ENCODE measurements around the gene KCNJ6. TPM values are rescaled to one million over a fixed set of nuclear protein-coding genes. Genes with fewer than 3 reads are reported as not detected.

KCNJ6 gene
- polyA plus RNA-seq, 1 of the 3 experiments (the other 2 are of a cell fraction), result not detected

- no peak for TF ChIP-seq PBX3 (IDR thresholded peaks at IDR 0.05)
- TF ChIP-seq RCOR1 (IDR thresholded peaks at IDR 0.05; ENCODE audit: low read length), result no peak
Observed at GRCh38 chr21:37907076-37907475, 9.2 kb downstream of the KCNJ6 start (continued).

GRCh38 chr21:37905291-37905690 is 11.0 kb downstream of the KCNJ6 start:
- Histone ChIP-seq H2AFZ (ENCODE audit: low read depth) (no peak overlapping the region), H3K4me1 (ENCODE audit: control insufficient read depth in 1 of 2, insufficient read depth in 2 of 2, low read depth in 1 of 2, low read length in 1 of 2) (no peaks in the 10 kb centered on the region), H3K4me3 (ENCODE audit: low read depth in 2 of 2, low read length in 1 of 2) (no peak overlapping the region), H3K9ac (no peak overlapping the region), H3K27me3 (ENCODE audit: insufficient read depth) (no peaks in the 10 kb centered on the region), H3K27ac (ENCODE audit: low read depth in 2 of 2, low read length in 1 of 2) (no peak overlapping the region), H3K4me2 (no peak overlapping the region), H3K9me2 (no peaks in the 10 kb centered on the region), H3K36me3 (replicated peaks in 1 of 2; ENCODE audit: control insufficient read depth in 1 of 2, insufficient read depth in 2 of 2, low read length in 1 of 2) (no peaks in the 10 kb centered on the region), H3K79me2 (ENCODE audit: insufficient read depth) (no peaks in the 10 kb centered on the region), H4K20me1 (ENCODE audit: insufficient read depth) (no peaks in the 10 kb centered on the region), H3F3A (replicated peaks; ENCODE audit: insufficient read depth) (no peaks in the 10 kb centered on the region), H3K9me3 (no peaks in the 10 kb centered on the region)
- WGBS (ENCODE audit: low lambda C conversion rate), result 12% methylated on average over 5 of the region's 5 CpGs
- ChIA-PET POLR2A (no interaction called here), CTCF (interaction anchor here (1.5 to 2.1 kb wide), 2 partner anchors 12 to 230 kb away, joined by 4 to 5 read pairs; no protein-coding TSS in a partner anchor)
- no peak for DNase-seq
- TF ChIP-seq, protein P1, sequence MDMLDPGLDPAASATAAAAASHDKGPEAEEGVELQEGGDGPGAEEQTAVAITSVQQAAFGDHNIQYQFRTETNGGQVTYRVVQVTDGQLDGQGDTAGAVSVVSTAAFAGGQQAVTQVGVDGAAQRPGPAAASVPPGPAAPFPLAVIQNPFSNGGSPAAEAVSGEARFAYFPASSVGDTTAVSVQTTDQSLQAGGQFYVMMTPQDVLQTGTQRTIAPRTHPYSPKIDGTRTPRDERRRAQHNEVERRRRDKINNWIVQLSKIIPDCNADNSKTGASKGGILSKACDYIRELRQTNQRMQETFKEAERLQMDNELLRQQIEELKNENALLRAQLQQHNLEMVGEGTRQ (IDR thresholded peaks at IDR 0.05; ENCODE audit: borderline replicate concordance, low read depth, low read length), result no peak
- no peak for TF ChIP-seq JUND (IDR thresholded peaks at IDR 0.05)
- no peak for TF ChIP-seq RXRA (IDR thresholded peaks at IDR 0.05; ENCODE audit: borderline replicate concordance, low read depth)
- no peak for TF ChIP-seq USF1 (IDR thresholded peaks at IDR 0.05; ENCODE audit: borderline replicate concordance, low read depth)
- no peak for TF ChIP-seq SMC3 (IDR thresholded peaks at IDR 0.05; ENCODE audit: low read depth, low read length)
- TF ChIP-seq YY1 (IDR thresholded peaks at IDR 0.05; ENCODE audit: low read depth), result no peak

DNA sequence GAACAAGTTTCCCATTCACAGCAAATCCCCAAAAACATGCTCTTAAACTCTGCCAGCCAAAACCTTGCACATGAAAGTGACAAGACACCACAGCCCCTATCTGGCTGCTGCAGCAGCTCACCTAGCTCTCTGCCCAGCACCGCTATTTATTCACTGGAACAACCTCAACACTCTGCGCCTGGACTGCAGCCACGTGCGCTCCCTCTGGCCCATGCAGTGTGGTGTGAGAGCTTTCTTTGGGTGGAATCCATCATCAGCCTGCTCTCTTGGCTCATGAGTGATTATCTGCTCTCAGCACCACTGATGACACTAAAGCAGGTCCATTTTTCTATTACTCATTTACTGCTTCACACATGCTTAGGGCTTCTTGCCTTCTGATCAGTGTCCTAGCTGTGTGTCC is 11.4 kb downstream of the KCNJ6 start:
- no peaks in the 10 kb centered on the region for H3K27me3 ChIP-seq (ENCODE audit: insufficient read depth)
- H3K4me2 ChIP-seq, result no peak overlapping the region
- no peaks in the 10 kb centered on the region for H3K9me2 ChIP-seq
- no peak for DNase-seq
- H3K79me2 ChIP-seq (ENCODE audit: insufficient read depth), result no peaks in the 10 kb centered on the region
- H3F3A ChIP-seq (replicated peaks; ENCODE audit: insufficient read depth), result no peaks in the 10 kb centered on the region
- 11% methylated on average over 4 of the region's 4 CpGs for WGBS (ENCODE audit: low lambda C conversion rate)
- no peak overlapping the region for H2AFZ ChIP-seq (ENCODE audit: low read depth)
- H3K9ac ChIP-seq, result no peak overlapping the region
- CTCF ChIA-PET, result interaction anchor here (1.5 to 2.1 kb wide), 2 partner anchors 12 to 230 kb away, joined by 4 to 5 read pairs; no protein-coding TSS in a partner anchor
- TF ChIP-seq, protein P1 (IDR thresholded peaks at IDR 0.05; ENCODE audit: borderline replicate concordance, low read depth, low read length), result no peak
- TF ChIP-seq, protein P2, sequence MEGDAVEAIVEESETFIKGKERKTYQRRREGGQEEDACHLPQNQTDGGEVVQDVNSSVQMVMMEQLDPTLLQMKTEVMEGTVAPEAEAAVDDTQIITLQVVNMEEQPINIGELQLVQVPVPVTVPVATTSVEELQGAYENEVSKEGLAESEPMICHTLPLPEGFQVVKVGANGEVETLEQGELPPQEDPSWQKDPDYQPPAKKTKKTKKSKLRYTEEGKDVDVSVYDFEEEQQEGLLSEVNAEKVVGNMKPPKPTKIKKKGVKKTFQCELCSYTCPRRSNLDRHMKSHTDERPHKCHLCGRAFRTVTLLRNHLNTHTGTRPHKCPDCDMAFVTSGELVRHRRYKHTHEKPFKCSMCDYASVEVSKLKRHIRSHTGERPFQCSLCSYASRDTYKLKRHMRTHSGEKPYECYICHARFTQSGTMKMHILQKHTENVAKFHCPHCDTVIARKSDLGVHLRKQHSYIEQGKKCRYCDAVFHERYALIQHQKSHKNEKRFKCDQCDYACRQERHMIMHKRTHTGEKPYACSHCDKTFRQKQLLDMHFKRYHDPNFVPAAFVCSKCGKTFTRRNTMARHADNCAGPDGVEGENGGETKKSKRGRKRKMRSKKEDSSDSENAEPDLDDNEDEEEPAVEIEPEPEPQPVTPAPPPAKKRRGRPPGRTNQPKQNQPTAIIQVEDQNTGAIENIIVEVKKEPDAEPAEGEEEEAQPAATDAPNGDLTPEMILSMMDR (IDR thresholded peaks at IDR 0.05), result no peak
- TF ChIP-seq FOXM1 (IDR thresholded peaks at IDR 0.05; ENCODE audit: low read depth), result no peak
- TF ChIP-seq YY1 (IDR thresholded peaks at IDR 0.05; ENCODE audit: low read depth), result no peak
- no peak for TF ChIP-seq RFX5 (IDR thresholded peaks at IDR 0.05; ENCODE audit: low read length)
- no peak overlapping the region for H3K27ac ChIP-seq (ENCODE audit: low read depth in 2 of 2, low read length in 1 of 2)
- POLR2A ChIA-PET, result no interaction called here
- no peaks in the 10 kb centered on the region for H3K4me1 ChIP-seq (ENCODE audit: control insufficient read depth in 1 of 2, insufficient read depth in 2 of 2, low read depth in 1 of 2, low read length in 1 of 2)
- no peaks in the 10 kb centered on the region for H3K36me3 ChIP-seq (replicated peaks in 1 of 2; ENCODE audit: control insufficient read depth in 1 of 2, insufficient read depth in 2 of 2, low read length in 1 of 2)
- no peaks in the 10 kb centered on the region for H4K20me1 ChIP-seq (ENCODE audit: insufficient read depth)
- H3K9me3 ChIP-seq, result no peaks in the 10 kb centered on the region
- H3K4me3 ChIP-seq (ENCODE audit: low read depth in 2 of 2, low read length in 1 of 2), result no peak overlapping the region
